HFFc6 (cell line): Measurements from ENCODE around the gene AP1S2. TPM values are rescaled to one million over a fixed set of nuclear protein-coding genes. Genes with fewer than 3 reads are reported as not detected.
"Not testable (repeated sequence)": the region's sequence is repeated elsewhere in the genome, so short reads cannot be mapped to it uniquely, and the experiment has no call there.

ENCODE experiments used
- DNase-seq: peaks from one replicate; pipeline ENCODE4 v3.0.0-alpha.2; 2018
- H3K27ac Mint-ChIP-seq: 2 replicates; pipeline ENCODE4 v1.8.0; 2020; ENCODE audit warnings: mild to moderate bottlenecking, mixed read lengths
- H3K27me3 Mint-ChIP-seq: 2 replicates; pipeline ENCODE4 v1.8.0; 2021; ENCODE audit warnings: mild to moderate bottlenecking, moderate library complexity, mixed read lengths; ENCODE audit not compliant: insufficient read depth
- H3K36me3 Mint-ChIP-seq: 2 replicates; pipeline ENCODE4 v1.8.0; 2021; ENCODE audit warnings: low read depth, mixed read lengths
- H3K4me1 Mint-ChIP-seq: 2 replicates; pipeline ENCODE4 v1.8.0; 2020; ENCODE audit warnings: low read depth, mixed read lengths
- H3K4me3 Mint-ChIP-seq: 2 replicates; pipeline ENCODE4 v1.8.0; 2020; ENCODE audit warnings: mild to moderate bottlenecking, moderate library complexity, mixed read lengths
- H3K9me3 Mint-ChIP-seq: 2 replicates; pipeline ENCODE4 v1.8.0; 2020; ENCODE audit warnings: mild to moderate bottlenecking, mixed read lengths
- total RNA-seq, 6 experiments: library from RNA; stranded (reverse); fragmentation: NEBNext Ultra II Directional; extraction: Animal tissue kit (Norgen Biotek cat#: 25700); gene quantifications; 2 replicates in 1 of 6; 3 replicates in 5 of 6; pipeline ENCODE4 v1.2.3, GENCODE V29; 2021
- TF ChIP-seq, protein P1 (sequence below): fragments of 200-600 bp; sonication (generic); IDR thresholded peaks from 2 replicates; pipeline ENCODE4 v1.5.0; 2021; ENCODE audit warnings: antibody characterized with exemption, mild to moderate bottlenecking

Gene AP1S2
- total RNA-seq, 6 experiments from 2014 or later = 18.5 to 23.0 (median 20.7) TPM

DNA sequence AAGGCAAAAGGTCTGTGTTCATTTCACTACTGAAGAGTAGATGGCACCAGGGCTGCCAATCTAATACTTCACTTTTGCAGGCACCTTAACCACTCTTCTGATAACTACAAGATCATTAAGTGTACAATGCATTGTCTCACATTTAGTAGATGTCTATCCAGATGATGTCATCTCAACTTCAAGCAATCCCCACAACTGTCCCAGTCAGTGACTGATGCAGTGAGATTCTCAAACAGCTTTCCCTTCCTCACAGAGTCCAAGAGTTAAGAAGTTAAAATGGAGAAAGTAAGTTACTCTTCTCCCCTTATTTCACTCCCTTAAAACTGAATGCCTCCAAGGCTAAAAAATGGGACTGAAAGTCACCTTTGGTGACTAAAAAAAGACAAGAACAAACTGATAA is 10.7 kb downstream of the AP1S2 start:
- TF ChIP-seq, protein P1, sequence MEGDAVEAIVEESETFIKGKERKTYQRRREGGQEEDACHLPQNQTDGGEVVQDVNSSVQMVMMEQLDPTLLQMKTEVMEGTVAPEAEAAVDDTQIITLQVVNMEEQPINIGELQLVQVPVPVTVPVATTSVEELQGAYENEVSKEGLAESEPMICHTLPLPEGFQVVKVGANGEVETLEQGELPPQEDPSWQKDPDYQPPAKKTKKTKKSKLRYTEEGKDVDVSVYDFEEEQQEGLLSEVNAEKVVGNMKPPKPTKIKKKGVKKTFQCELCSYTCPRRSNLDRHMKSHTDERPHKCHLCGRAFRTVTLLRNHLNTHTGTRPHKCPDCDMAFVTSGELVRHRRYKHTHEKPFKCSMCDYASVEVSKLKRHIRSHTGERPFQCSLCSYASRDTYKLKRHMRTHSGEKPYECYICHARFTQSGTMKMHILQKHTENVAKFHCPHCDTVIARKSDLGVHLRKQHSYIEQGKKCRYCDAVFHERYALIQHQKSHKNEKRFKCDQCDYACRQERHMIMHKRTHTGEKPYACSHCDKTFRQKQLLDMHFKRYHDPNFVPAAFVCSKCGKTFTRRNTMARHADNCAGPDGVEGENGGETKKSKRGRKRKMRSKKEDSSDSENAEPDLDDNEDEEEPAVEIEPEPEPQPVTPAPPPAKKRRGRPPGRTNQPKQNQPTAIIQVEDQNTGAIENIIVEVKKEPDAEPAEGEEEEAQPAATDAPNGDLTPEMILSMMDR = no peak
- Mint-ChIP-seq H3K27me3 (no peaks in the 10 kb centered on the region; the same call in 1 of the 2 replicates), H3K27ac (no peak overlapping the region), H3K9me3 (no peaks in the 10 kb centered on the region), H3K4me1 (peaks cover 6% of the 10 kb centered on the region), H3K36me3 (no peaks in the 10 kb centered on the region), H3K4me3 (no peak overlapping the region)
- no peak for DNase-seq

- H3K27me3 Mint-ChIP-seq = no peaks in the 10 kb centered on the region; the same call in 1 of the 2 replicates
- no peak for DNase-seq
- no peak overlapping the region for H3K4me3 Mint-ChIP-seq
- H3K9me3 Mint-ChIP-seq = no peaks in the 10 kb centered on the region
- no peaks in the 10 kb centered on the region for H3K4me1 Mint-ChIP-seq
- TF ChIP-seq, protein P1 = no peak
- no peak overlapping the region for H3K27ac Mint-ChIP-seq
- H3K36me3 Mint-ChIP-seq = no peaks in the 10 kb centered on the region
These were observed 12.6 kb downstream of the AP1S2 start for GRCh38 chrX:15841853-15842516.

DNA sequence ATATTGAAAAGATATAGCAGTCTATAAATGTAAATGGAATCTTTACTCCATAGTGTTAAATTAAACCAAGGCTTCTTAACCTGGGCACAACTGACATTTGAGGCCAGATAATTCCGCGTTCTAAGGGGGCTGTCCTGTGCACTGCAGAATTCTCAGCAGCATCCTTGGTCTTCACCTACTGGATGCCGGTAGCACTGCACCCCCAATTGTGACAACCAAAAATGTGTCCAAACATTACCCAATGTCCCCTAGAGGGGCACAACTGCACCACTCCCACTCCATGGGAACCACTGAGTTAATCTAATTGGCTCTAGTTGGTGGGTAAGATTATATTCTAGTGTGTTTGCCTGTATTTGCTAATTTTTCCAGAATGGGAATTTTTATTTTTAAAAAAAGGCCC is 16.6 kb downstream of the AP1S2 start:
- Mint-ChIP-seq H3K36me3 (no peaks in the 10 kb centered on the region), H3K27ac (no peak overlapping the region)

DNA sequence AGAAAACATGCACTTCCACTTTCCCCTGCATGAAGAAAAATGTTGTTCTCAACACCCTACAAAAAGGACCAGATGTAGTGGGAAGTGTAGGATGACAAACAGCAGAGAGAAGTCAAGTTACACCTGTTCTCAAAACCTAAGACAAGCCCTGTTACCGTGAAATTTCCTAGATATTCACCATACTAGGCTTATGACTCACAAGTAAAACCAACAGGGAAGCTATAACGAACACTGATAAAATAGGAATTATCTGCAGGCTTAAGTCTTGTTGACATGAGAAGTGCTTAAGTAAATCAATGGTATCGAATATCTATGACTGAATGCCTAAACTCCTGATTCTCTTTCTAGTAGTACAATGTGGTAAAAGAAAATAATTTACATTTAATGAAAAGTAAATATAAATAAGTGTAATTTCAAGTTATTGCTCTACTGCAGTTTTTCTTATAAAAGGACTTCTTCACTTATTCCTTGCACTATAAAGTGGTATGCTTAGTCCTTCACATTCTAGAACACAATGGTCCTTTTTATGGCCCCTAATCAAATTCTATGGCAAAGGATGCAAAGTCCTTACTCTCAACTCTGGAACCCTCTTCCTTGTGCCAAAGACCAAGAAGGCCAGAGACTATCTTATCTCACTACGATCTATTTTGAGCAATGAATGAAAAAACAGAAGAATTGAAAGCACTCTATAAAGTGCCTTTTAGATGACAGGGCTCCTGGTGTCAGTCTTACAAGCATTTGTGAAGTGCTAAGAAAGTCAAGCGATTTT is 19.6 kb downstream of the AP1S2 start:
- H3K4me3 Mint-ChIP-seq = no peak overlapping the region
- H3K9me3 Mint-ChIP-seq = no peaks in the 10 kb centered on the region
- H3K4me1 Mint-ChIP-seq = peaks cover 12% of the 10 kb centered on the region
- no peaks in the 10 kb centered on the region for H3K36me3 Mint-ChIP-seq
- DNase-seq = no peak
- TF ChIP-seq, protein P1 = no peak
- no peaks in the 10 kb centered on the region for H3K27me3 Mint-ChIP-seq
- no peak overlapping the region for H3K27ac Mint-ChIP-seq

More for the DNA sequence above, 16.6 kb downstream of the AP1S2 start:
- no peak overlapping the region for H3K4me3 Mint-ChIP-seq
- TF ChIP-seq, protein P1 = peak; percentile 47
- no peak for DNase-seq
- peaks cover 12% of the 10 kb centered on the region for H3K4me1 Mint-ChIP-seq
- no peaks in the 10 kb centered on the region for H3K9me3 Mint-ChIP-seq
- no peaks in the 10 kb centered on the region for H3K27me3 Mint-ChIP-seq

GRCh38 chrX:15834053-15834452 is 20.6 kb downstream of the AP1S2 start:
- no peaks in the 10 kb centered on the region for H3K27me3 Mint-ChIP-seq
- no peak for DNase-seq
- no peaks in the 10 kb centered on the region for H3K36me3 Mint-ChIP-seq
- peak overlapping the region; percentile 18; the same call in 1 of the 2 replicates for H3K27ac Mint-ChIP-seq
- H3K4me1 Mint-ChIP-seq = peaks cover 12% of the 10 kb centered on the region
- TF ChIP-seq, protein P1 = no peak
- H3K4me3 Mint-ChIP-seq = no peak overlapping the region
- H3K9me3 Mint-ChIP-seq = no peaks in the 10 kb centered on the region

DNA sequence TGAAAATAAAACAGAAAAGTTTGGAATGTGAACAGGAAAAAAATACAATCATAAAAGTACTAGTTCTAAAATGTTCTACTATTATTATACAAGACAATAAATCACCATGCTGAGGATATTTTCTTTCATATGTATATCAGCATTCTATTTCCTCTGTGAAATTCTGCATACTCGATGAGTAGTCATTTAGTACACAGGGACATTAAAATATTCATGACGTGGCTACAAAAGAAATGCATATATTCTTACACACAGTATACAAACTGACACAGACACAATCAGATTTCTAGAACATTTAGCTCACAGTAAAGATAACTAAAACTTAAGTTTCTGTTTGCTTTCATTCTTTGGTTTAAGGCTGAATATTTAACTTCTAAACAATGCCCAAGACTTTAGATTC is 23.3 kb downstream of the AP1S2 start:
- not testable (repeated sequence) for DNase-seq, H3K36me3 Mint-ChIP-seq, H3K9me3 Mint-ChIP-seq, H3K4me3 Mint-ChIP-seq, H3K27me3 Mint-ChIP-seq
- peaks cover 12% of the 10 kb centered on the region for H3K4me1 Mint-ChIP-seq
- H3K27ac Mint-ChIP-seq = peak overlapping the region; percentile 31; the same call in 1 of the 2 replicates
